Heart right ventricle (tissue), 16 donors: ENCODE results near the gene PPA2. TPM values are rescaled to one million over a fixed set of nuclear protein-coding genes. Genes with fewer than 3 reads are reported as not detected.
A peak's percentile ranks its signal among the peaks of the same experiment; 100 is the strongest.

Experiments used
- ATAC-seq, 8 donors: fragments of 200-7000 bp; cut with Tn5 transposase; one replicate each; pipeline ENCODE4 v1.9.1; 2020; ENCODE audit warnings: mild to moderate bottlenecking in 8 of 8, moderate library complexity in 8 of 8, moderate number of reproducible peaks in 1 of 8
- DNase-seq, 2 donors: peaks; one replicate each; pipeline ENCODE4 v3.0.0-alpha.2; 2020
- H3K27ac ChIP-seq, 10 donors: fragments of 200-600 bp; sonication (generic) in 2 of 10; one replicate each; pipeline versions ENCODE4 v1.5.0 to v1.8.0; 2020 to 2022; ENCODE audit warnings: mild to moderate bottlenecking in 3 of 10
- H3K27me3 ChIP-seq, 7 donors: fragments of 200-600 bp; one replicate each; pipeline ENCODE4 v1.8.0; 2021 to 2022; ENCODE audit warnings: mild to moderate bottlenecking in 2 of 7
- H3K36me3 ChIP-seq, 9 donors: fragments of 200-600 bp; sonication (generic) in 1 of 9; one replicate each; pipeline versions ENCODE4 v1.5.0 to v1.8.0; 2020 to 2022; ENCODE audit warnings: mild to moderate bottlenecking in 2 of 9
- H3K4me1 ChIP-seq, 9 donors: fragments of 200-600 bp; sonication (generic) in 1 of 9; one replicate each; pipeline versions ENCODE4 v1.5.0 to v1.8.0; 2020 to 2022; ENCODE audit warnings: mild to moderate bottlenecking in 4 of 9
- H3K4me3 ChIP-seq, 10 donors: fragments of 200-600 bp; sonication (generic) in 2 of 10; one replicate each; pipeline versions ENCODE4 v1.5.0 to v1.8.0; 2020 to 2022; ENCODE audit warnings: mild to moderate bottlenecking in 7 of 10, moderate library complexity in 2 of 10
- H3K9me3 ChIP-seq, 11 donors: fragments of 200-600 bp in 10 of 11; sonication (generic) in 2 of 11; one replicate each; pipeline versions ENCODE4 v1.5.0 to v1.8.0; 2013 to 2022; ENCODE audit warnings: mild to moderate bottlenecking in 2 of 11, control low read depth in 1 of 11, moderate library complexity in 1 of 11
- CTCF ChIP-seq, 9 donors: fragments of 200-600 bp; sonication (generic) in 2 of 9; IDR thresholded peaks; one replicate each; pipeline versions ENCODE4 v1.5.0 to v1.8.0; 2021 to 2022; ENCODE audit warnings: antibody characterized with exemption in 9 of 9, mild to moderate bottlenecking in 5 of 9, moderate library complexity in 1 of 9
- WGBS, 2 donors: extraction: QIAGEN DNeasy Blood & Tissue Kit; methylation state at CpG; one replicate each; pipeline ENCODE4 v1.1.7; 2013; ENCODE audit warnings: inconsistent platforms in 1 of 2; 5-methylcytosine and 5-hydroxymethylcytosine counted together
- intact Hi-C, 10 donors: fragments of 100-400 bp; cut with DNase I; formaldehyde crosslinking; loops; one replicate each; pipeline versions ENCODE4 v1.11.1 to v1.14.2; 2022
- polyA plus RNA-seq, 2 donors: library from polyadenylated mRNA; stranded (reverse); fragments of 200-250 nt; gene quantifications; one replicate each; pipeline ENCODE4 v1.2.3, GENCODE V29; 2013
- total RNA-seq, 10 donors: library from RNA; stranded (reverse); fragmentation: NEBNext Ultra II Directional in 3 of 10; extraction: Animal tissue kit (Norgen Biotek cat#: 25700) in 3 of 10; gene quantifications; one replicate each; pipeline versions ENCODE4 v1.2.1 to v1.2.4, GENCODE V29; 2021 to 2023
- donor health status: Arrhythmogenic right ventricular cardiomyopathy.
- donor health status: ischemic (EF 13 %, LVEDD 7.1; RV severe dilation, severe dysfunction).
- donor health status: healthy with polysubstance abuse.
- donor health status: DM: no; HTN: yes; CAD: no.
- donor health status: DM: no; HTN: no; CAD: no.
- donor health status: ischemic (EF 25% LVEDD 6.9; RV normal size, moderate dysfunction).
- donor health status: ischemic (EF 25% LVEDD 5.7; RV mildly dilated, moderate dysfunction).
- donor health status: healthy.
- donor health status: DM: yes; HTN: yes; CAD: no.
- donor health status: Ischemic cardiomyopathy.
- donor health status: ischemic (EF 35%, LVEDD 5.7; RV mildly dilated, moderate dysfunction).
- donor health status: nonischemic (EF 11% LVEDD 7.7; RV severe dilation, severe dysfunction).
- donor health status: DM: yes; HTN: yes; CAD: no.
- donor health status: PGD.
- donor health status: ischemic (EF 29% LVEDD 5.4; RV normal size, mild dysfunction).
- donor health status: nonischemic (EF 23%, LVEDD 6.1; RV moderate dilation, normal function).

The PPA2 gene
- total and polyA plus RNA-seq, 12 donors = 55.2 to 105 (median 91.6) TPM

- Histone ChIP-seq H3K9me3 (peaks cover 0 to 9% (median 0%) of the 10 kb centered on the region in 11 donors), H3K27me3 (no peaks in the 10 kb centered on the region), H3K27ac (peak overlapping the region in 1 of 10 donors; percentile 33), H3K36me3 (peaks cover 0 to 17% (median 0%) of the 10 kb centered on the region in 9 donors), H3K4me1 (peaks cover 0 to 32% (median 5%) of the 10 kb centered on the region in 9 donors), H3K4me3 (no peak overlapping the region)
- ATAC-seq (peak in 1 of 8 donors; percentile 33), DNase-seq (no peak)
- intact Hi-C loops = no loop called here
- TF ChIP-seq CTCF (IDR thresholded peaks at IDR 0.05) = no peak
Observed at GRCh38 chr4:105361053-105361452, 112.8 kb downstream of the PPA2 start.

- DNase-seq = no peak
- H3K4me3 ChIP-seq = no peak overlapping the region
- H3K27ac ChIP-seq = no peak overlapping the region
- H3K9me3 ChIP-seq = peaks cover 0 to 3% (median 0%) of the 10 kb centered on the region in 11 donors
- H3K27me3 ChIP-seq = no peaks in the 10 kb centered on the region
- H3K4me1 ChIP-seq = peaks cover 0 to 35% (median 5%) of the 10 kb centered on the region in 9 donors
- no peak for TF ChIP-seq CTCF (IDR thresholded peaks at IDR 0.05)
- intact Hi-C loops = loop anchor here in 1 of 10 donors (10.0 kb wide), 1 partner anchor 223 kb away; no protein-coding TSS in a partner anchor
- no peak for ATAC-seq
- H3K36me3 ChIP-seq = peaks cover 0 to 11% (median 0%) of the 10 kb centered on the region in 9 donors
Observed at GRCh38 chr4:105357258-105357980, 116.4 kb downstream of the PPA2 start.

- Histone ChIP-seq H3K27me3 (no peaks in the 10 kb centered on the region), H3K4me3 (no peak overlapping the region), H3K4me1 (peaks cover 0 to 37% (median 10%) of the 10 kb centered on the region in 9 donors), H3K9me3 (peaks cover 0 to 3% (median 0%) of the 10 kb centered on the region in 11 donors), H3K27ac (no peak overlapping the region), H3K36me3 (peaks cover 0 to 11% (median 0%) of the 10 kb centered on the region in 9 donors)
- no peak for TF ChIP-seq CTCF (IDR thresholded peaks at IDR 0.05)
- intact Hi-C loops = loop anchor here in 1 of 10 donors (10.0 kb wide), 1 partner anchor 221 kb away; no protein-coding TSS in a partner anchor
- ATAC-seq = no peak
- DNase-seq = no peak
- WGBS, 2 donors = 27 to 60% methylated on average over 1 of the region's 1 CpG
Observed at GRCh38 chr4:105356194-105356593, 117.7 kb downstream of the PPA2 start.

- Histone ChIP-seq H3K4me1 (peaks cover 0 to 39% (median 12%) of the 10 kb centered on the region in 9 donors), H3K9me3 (no peaks in the 10 kb centered on the region), H3K27ac (no peak overlapping the region), H3K4me3 (no peak overlapping the region), H3K27me3 (no peaks in the 10 kb centered on the region), H3K36me3 (no peaks in the 10 kb centered on the region)
- intact Hi-C loops = loop anchor here in 1 of 10 donors (10.0 kb wide), 1 partner anchor 218 kb away; no protein-coding TSS in a partner anchor
- WGBS, 2 donors = 80 to 88% methylated on average over 3 of the region's 3 CpGs
- ATAC-seq = peak in 1 of 8 donors; percentile 18
- TF ChIP-seq CTCF (IDR thresholded peaks at IDR 0.05) = no peak
- no peak for DNase-seq
Observed at GRCh38 chr4:105352826-105353225, 121.0 kb downstream of the PPA2 start.
